Endodermal cell (in vitro differentiated cells): ENCODE results near the gene CMSS1. TPM values are rescaled to one million over a fixed set of nuclear protein-coding genes. Genes with fewer than 3 reads are reported as not detected.

Source experiments
- DNase-seq: peaks from one replicate; pipeline ENCODE4 v3.0.0-alpha.2; 2017
- H3K27ac ChIP-seq: 2 replicates; pipeline ENCODE4 v1.5.1; 2013; ENCODE audit warnings: mild to moderate bottlenecking, low read depth, low read length, moderate library complexity
- H3K27me3 ChIP-seq: 2 replicates; pipeline ENCODE4 v1.6.1; 2013; ENCODE audit warnings: mild to moderate bottlenecking, low read length, moderate library complexity; ENCODE audit not compliant: insufficient read depth, control insufficient read depth, poor library complexity, severe bottlenecking
- H3K36me3 ChIP-seq: 2 replicates; pipeline ENCODE4 v1.7.0; 2013; ENCODE audit warnings: mild to moderate bottlenecking, low read length, moderate library complexity; ENCODE audit not compliant: control insufficient read depth, insufficient read depth
- H3K4me1 ChIP-seq: one replicate; pipeline ENCODE4 v1.7.0; 2013; ENCODE audit warnings: low read length; ENCODE audit not compliant: control insufficient read depth, insufficient read depth
- H3K4me3 ChIP-seq: 2 replicates; pipeline ENCODE4 v1.5.1; 2013; ENCODE audit warnings: mild to moderate bottlenecking, low read length, moderate library complexity
- H3K9ac ChIP-seq: 2 replicates; pipeline ENCODE4 v1.6.1; 2013; ENCODE audit warnings: mild to moderate bottlenecking, low read length, moderate library complexity; ENCODE audit not compliant: poor library complexity, severe bottlenecking; ENCODE audit errors: extremely low read depth
- H3K9me3 ChIP-seq: 2 replicates; pipeline ENCODE4 v1.6.1; 2013; ENCODE audit warnings: mild to moderate bottlenecking, low read length, moderate library complexity; ENCODE audit not compliant: control insufficient read depth
- H3K27ac Mint-ChIP-seq: 2 replicates; pipeline ENCODE4 v1.8.0; 2020; ENCODE audit warnings: mixed read lengths
- H3K27me3 Mint-ChIP-seq: 2 replicates; pipeline ENCODE4 v1.8.0; 2021; ENCODE audit warnings: mild to moderate bottlenecking, mixed read lengths; ENCODE audit not compliant: insufficient read depth
- H3K36me3 Mint-ChIP-seq: 2 replicates; pipeline ENCODE4 v1.8.0; 2020; ENCODE audit warnings: low read depth, mixed read lengths
- H3K4me1 Mint-ChIP-seq: 2 replicates; pipeline ENCODE4 v1.8.0; 2020; ENCODE audit warnings: mixed read lengths
- H3K4me3 Mint-ChIP-seq: 2 replicates; pipeline ENCODE4 v1.8.0; 2020; ENCODE audit warnings: mild to moderate bottlenecking, moderate library complexity, mixed read lengths
- H3K9me3 Mint-ChIP-seq: 2 replicates; pipeline ENCODE4 v1.8.0; 2020; ENCODE audit warnings: mild to moderate bottlenecking, mixed read lengths
- CTCF ChIP-seq: fragments of 200-600 bp; sonication (generic); conservative IDR thresholded peaks from 2 replicates; pipeline ENCODE4 v1.5.0; 2021; ENCODE audit warnings: antibody characterized with exemption, mild to moderate bottlenecking
- WGBS, 2 experiments: methylation state at CpG; one replicate each; pipeline versions ENCODE4 v1.1.5 to v1.1.7; 2013; ENCODE audit warnings: missing lambda C conversion rate in 2 of 2, mixed read lengths in 1 of 2; ENCODE audit not compliant: insufficient coverage in 1 of 2, insufficient read length in 1 of 2; 5-methylcytosine and 5-hydroxymethylcytosine counted together
- total RNA-seq, 2 donors: library from RNA; stranded (reverse); fragmentation: NEBNext Ultra II Directional in 1 of 2; extraction: Animal tissue kit (Norgen Biotek cat#: 25700) in 1 of 2; gene quantifications; 2 replicates in 1 of 2; 3 replicates in 1 of 2; pipeline ENCODE4 v1.2.1, GENCODE V29; 2021

CMSS1 gene
- total RNA-seq, 2 donors from 2014 or later: 48.5 to 50.8 TPM

GRCh38 chr3:99953596-99953995 lies 135.9 kb downstream of the CMSS1 start:
- H3K27ac ChIP-seq: no peak overlapping the region
- no peaks in the 10 kb centered on the region for H3K27me3 Mint-ChIP-seq
- H3K36me3 ChIP-seq: no peaks in the 10 kb centered on the region
- no peaks in the 10 kb centered on the region for H3K9me3 Mint-ChIP-seq
- H3K9ac ChIP-seq: no peak overlapping the region
- DNase-seq: no peak
- H3K36me3 Mint-ChIP-seq: no peaks in the 10 kb centered on the region
- peaks cover 21% of the 10 kb centered on the region for H3K4me1 Mint-ChIP-seq
- no peaks in the 10 kb centered on the region for H3K27me3 ChIP-seq
- no peak for TF ChIP-seq CTCF
- no peak overlapping the region for H3K27ac Mint-ChIP-seq
- H3K9me3 ChIP-seq: no peaks in the 10 kb centered on the region
- no peak overlapping the region for H3K4me3 Mint-ChIP-seq
- no peak overlapping the region for H3K4me3 ChIP-seq
- no peaks in the 10 kb centered on the region for H3K4me1 ChIP-seq

GRCh38 chr3:99954914-99955644 lies 137.4 kb downstream of the CMSS1 start:
- Mint-ChIP-seq H3K27ac (no peak overlapping the region), H3K9me3 (no peaks in the 10 kb centered on the region), H3K27me3 (no peaks in the 10 kb centered on the region), H3K4me1 (peaks cover 16% of the 10 kb centered on the region), H3K36me3 (no peaks in the 10 kb centered on the region), H3K4me3 (no peak overlapping the region)
- Histone ChIP-seq H3K36me3 (no peaks in the 10 kb centered on the region), H3K27me3 (no peaks in the 10 kb centered on the region), H3K4me1 (no peaks in the 10 kb centered on the region), H3K27ac (no peak overlapping the region), H3K9ac (no peak overlapping the region), H3K9me3 (no peaks in the 10 kb centered on the region), H3K4me3 (no peak overlapping the region)
- DNase-seq: no peak
- WGBS, 2 experiments: 91 to 100% methylated on average over 1 to 4 of the region's 4 CpGs
- TF ChIP-seq CTCF: no peak

GRCh38 chr3:99955773-99956562 lies 138.3 kb downstream of the CMSS1 start:
- no peaks in the 10 kb centered on the region for H3K36me3 ChIP-seq
- Mint-ChIP-seq H3K27ac (no peak overlapping the region), H3K36me3 (no peaks in the 10 kb centered on the region), H3K9me3 (no peaks in the 10 kb centered on the region), H3K4me1 (peaks cover 10% of the 10 kb centered on the region), H3K27me3 (no peaks in the 10 kb centered on the region), H3K4me3 (no peak overlapping the region)
- H3K9me3 ChIP-seq: no peaks in the 10 kb centered on the region
- no peak overlapping the region for H3K27ac ChIP-seq
- WGBS, 2 experiments: 92 to 94% methylated on average over 8 to 10 of the region's 10 CpGs
- DNase-seq: no peak
- no peaks in the 10 kb centered on the region for H3K4me1 ChIP-seq
- TF ChIP-seq CTCF: no peak
- H3K9ac ChIP-seq: no peak overlapping the region
- no peaks in the 10 kb centered on the region for H3K27me3 ChIP-seq
- H3K4me3 ChIP-seq: no peak overlapping the region
